IMR-90 (cell line): ENCODE measurements around the gene PLA2G4A. TPM values are rescaled to one million over a fixed set of nuclear protein-coding genes. Genes with fewer than 3 reads are reported as not detected.

ENCODE experiments used
- ATAC-seq: fragments of 200-7000 bp; cut with Tn5 transposase; 2 replicates; pipeline ENCODE4 v1.9.1; 2020; ENCODE audit warnings: low read depth, mild to moderate bottlenecking, moderate library complexity
- BruUV-seq: library from RNA; stranded (reverse); fragments of 400-500 nt; replicated peaks from 2 replicates; lab custom pipeline; 2021; lab: Mats Ljungman, UMichigan
- CTCF ChIA-PET: fragments of 300-600 bp; formaldehyde crosslinking; extraction: SDS; loops from one replicate; lab custom pipeline; 2021; ENCODE audit warnings: antibody characterized with exemption; lab: Yijun Ruan, JAX
- POLR2A ChIA-PET: fragments of 300-600 bp; sonication (Branson Sonifier 250); formaldehyde crosslinking; loops from one replicate; lab custom pipeline; 2022; ENCODE audit warnings: antibody characterized with exemption; ENCODE audit not compliant: unreplicated experiment; lab: Charles Lee
- DNase-seq: peaks from one replicate; pipeline ENCODE4 v3.0.0; 2013
- H2AFZ ChIP-seq: replicated peaks from 2 replicates; pipeline ENCODE3; 2013; ENCODE audit warnings: low read length, mild to moderate bottlenecking; ENCODE audit not compliant: poor library complexity
- H2AK5ac ChIP-seq: 2 replicates; pipeline ENCODE4 v1.6.1; 2013; ENCODE audit warnings: low read depth, low read length, inconsistent platforms
- H2AK9ac ChIP-seq: replicated peaks from 2 replicates; pipeline ENCODE3; 2013; ENCODE audit warnings: mild to moderate bottlenecking, low read depth, low read length, moderate library complexity; ENCODE audit not compliant: poor library complexity
- H2BK120ac ChIP-seq: 2 replicates; pipeline ENCODE4 v1.6.1; 2013; ENCODE audit warnings: low read depth, low read length, inconsistent platforms
- H2BK15ac ChIP-seq: 3 replicates; pipeline ENCODE4 v1.6.1; 2013; ENCODE audit warnings: low read depth, low read length, inconsistent platforms
- H2BK20ac ChIP-seq: 2 replicates; pipeline ENCODE4 v1.6.1; 2013; ENCODE audit warnings: low read depth, mild to moderate bottlenecking, inconsistent platforms, low read length, moderate library complexity
- H2BK5ac ChIP-seq: 2 replicates; pipeline ENCODE4 v1.6.1; 2013; ENCODE audit warnings: mild to moderate bottlenecking, low read depth, low read length, inconsistent platforms; ENCODE audit not compliant: poor library complexity, severe bottlenecking
- H3K14ac ChIP-seq: replicated peaks from 2 replicates; pipeline ENCODE4 v1.6.1; 2013; ENCODE audit warnings: low read depth, low read length, inconsistent platforms
- H3K18ac ChIP-seq: 2 replicates; pipeline ENCODE4 v1.6.1; 2013; ENCODE audit warnings: low read depth, low read length, control low read depth
- H3K23ac ChIP-seq: 2 replicates; pipeline ENCODE4 v1.6.1; 2013; ENCODE audit warnings: low read depth, low read length, inconsistent platforms
- H3K27ac ChIP-seq: 2 replicates; pipeline ENCODE4 v1.5.1; 2013; ENCODE audit warnings: mild to moderate bottlenecking, control low read depth, low read length; ENCODE audit not compliant: insufficient read depth
- H3K27me3 ChIP-seq: 2 replicates; pipeline ENCODE4 v1.6.1; 2013; ENCODE audit warnings: low read length; ENCODE audit not compliant: control insufficient read depth, insufficient read depth
- H3K36me3 ChIP-seq: 2 replicates; pipeline ENCODE4 v1.6.1; 2013; ENCODE audit warnings: low read length, mixed read lengths; ENCODE audit not compliant: control insufficient read depth, insufficient read depth
- H3K4ac ChIP-seq: 2 replicates; pipeline ENCODE4 v1.6.1; 2013; ENCODE audit warnings: low read depth, low read length, inconsistent platforms
- H3K4me1 ChIP-seq: 2 replicates; pipeline ENCODE4 v1.6.1; 2013; ENCODE audit warnings: low read length, mixed read lengths; ENCODE audit not compliant: control insufficient read depth, insufficient read depth
- H3K4me2 ChIP-seq: 2 replicates; pipeline ENCODE4 v1.6.1; 2013; ENCODE audit warnings: low read depth, mild to moderate bottlenecking, control low read depth, low read length, moderate library complexity
- H3K4me3 ChIP-seq: 2 replicates; pipeline ENCODE4 v1.5.1; 2013; ENCODE audit warnings: low read depth, mild to moderate bottlenecking, control low read depth, low read length, moderate library complexity; ENCODE audit not compliant: insufficient read depth
- H3K56ac ChIP-seq: 2 replicates; pipeline ENCODE4 v1.6.1; 2013; ENCODE audit warnings: low read length, inconsistent platforms; ENCODE audit not compliant: insufficient read depth; ENCODE audit errors: extremely low read depth
- H3K79me1 ChIP-seq, 2 experiments: 2 replicates each; pipeline ENCODE4 v1.6.1; 2013; ENCODE audit warnings: low read length in 2 of 2, inconsistent platforms in 1 of 2, low read depth in 1 of 2
- H3K9ac ChIP-seq: 2 replicates; pipeline ENCODE4 v1.6.1; 2013; ENCODE audit warnings: low read depth, low read length, control low read depth
- H3K9me1 ChIP-seq: 2 replicates; pipeline ENCODE4 v1.6.1; 2013; ENCODE audit warnings: low read length, inconsistent platforms; ENCODE audit not compliant: insufficient read depth
- H3K9me3 ChIP-seq: 2 replicates; pipeline ENCODE4 v1.6.1; 2013; ENCODE audit warnings: low read length; ENCODE audit not compliant: control insufficient read depth, insufficient read depth
- H4K20me1 ChIP-seq: 2 replicates; pipeline ENCODE4 v1.6.1; 2013; ENCODE audit warnings: low read length, inconsistent platforms; ENCODE audit not compliant: insufficient read depth
- H4K5ac ChIP-seq: 2 replicates; pipeline ENCODE4 v1.6.1; 2013; ENCODE audit warnings: mild to moderate bottlenecking, low read depth, low read length, control low read depth
- H4K8ac ChIP-seq, 2 experiments: 2 replicates each; pipeline ENCODE4 v1.6.1; 2013; ENCODE audit warnings: low read depth in 2 of 2, low read length in 2 of 2, control low read depth in 1 of 2, inconsistent platforms in 1 of 2
- H4K91ac ChIP-seq: 2 replicates; pipeline ENCODE4 v1.6.1; 2013; ENCODE audit warnings: low read depth, low read length, inconsistent platforms; ENCODE audit not compliant: insufficient read depth
- NFE2L2 ChIP-seq: fragments of 150-350 bp; IDR thresholded peaks from 2 replicates; pipeline ENCODE4 v1.6.1; 2016; ENCODE audit warnings: low read depth, mild to moderate bottlenecking, low read length
- WGBS, 2 experiments: methylation state at CpG; one replicate each; pipeline versions ENCODE4 v1.1.5 to v1.1.7; 2013; ENCODE audit warnings: missing lambda C conversion rate in 2 of 2; ENCODE audit not compliant: insufficient read length in 1 of 2; ENCODE audit errors: extremely low coverage in 2 of 2; 5-methylcytosine and 5-hydroxymethylcytosine counted together
- dilution Hi-C: fragments of 300-500 bp; cut with HindIII; formaldehyde crosslinking; loops from one replicate; pipeline ENCODE4 v1.14.3; 2018; ENCODE audit warnings: low sequenced_read_pairs; ENCODE audit not compliant: unreplicated experiment
- in situ Hi-C: fragments of 300-500 bp; cut with MboI; formaldehyde crosslinking; loops from 3 replicates; pipeline ENCODE4 v1.14.3; 2019; ENCODE audit warnings: low sequenced_read_pairs, inconsistent platforms, mixed read lengths
- intact Hi-C: fragments of 100-400 bp; cut with micrococcal nuclease; formaldehyde crosslinking; loops from 2 replicates; pipeline ENCODE4 v1.10.0; 2022
- polyA plus RNA-seq, 3 experiments: library from polyadenylated mRNA; depleted of rRNA; stranded (reverse); fragments of >200 nt; gene quantifications; 2 replicates each; pipeline ENCODE4 v1.2.3, GENCODE V29; 2012; ENCODE audit warnings: low replicate concordance in 1 of 3
- total RNA-seq: library from RNA; depleted of rRNA; stranded (reverse); fragments of >200 nt; gene quantifications from 2 replicates; pipeline ENCODE4 v1.2.3, GENCODE V29; 2012

Gene PLA2G4A
- total and polyA plus RNA-seq, 2 of the 4 experiments (the other 2 are of a cell fraction) = 1.6 to 3.8 TPM

DNA sequence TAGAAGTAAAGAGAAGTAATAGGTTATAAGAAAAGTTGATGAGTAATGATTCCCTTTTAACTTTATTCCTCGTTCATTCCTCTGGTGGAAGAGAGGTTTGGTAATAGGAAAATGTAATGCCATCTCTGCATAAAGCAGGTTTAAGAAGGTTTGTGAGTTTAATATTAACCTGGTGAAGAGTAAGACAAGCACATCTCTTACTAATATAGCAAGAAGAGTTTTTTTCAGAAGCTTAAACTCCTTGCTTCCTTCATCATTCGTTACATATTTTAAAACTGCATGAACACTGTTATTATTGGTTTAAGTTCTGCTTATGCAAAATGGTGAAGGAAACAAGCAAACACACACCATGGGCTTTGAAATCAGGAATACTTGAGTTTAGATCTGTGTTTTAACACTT is 9.2 kb upstream of the PLA2G4A start:
- dilution Hi-C loops (no loop called here), in situ Hi-C loops (no loop called here), intact Hi-C loops (no loop called here)
- Histone ChIP-seq H3K27me3 (no peaks in the 10 kb centered on the region; the same call in 1 of the 2 replicates), H3K4me2 (no peak overlapping the region), H2BK20ac (no peak overlapping the region), H3K9ac (no peak overlapping the region), H3K23ac (no peak overlapping the region), H3K27ac (no peak overlapping the region), H3K9me1 (no peaks in the 10 kb centered on the region), H3K9me3 (no peaks in the 10 kb centered on the region), H3K56ac (no peak overlapping the region), H4K8ac (no peak overlapping the region), H4K20me1 (no peaks in the 10 kb centered on the region), H4K5ac (no peak overlapping the region), H3K4me3 (no peak overlapping the region), H3K36me3 (no peaks in the 10 kb centered on the region), H2BK15ac (no peak overlapping the region), H3K14ac (0 out of 2 replicates have a peak overlapping the region, but pooled peaks have one; percentile 13), H3K79me1 (no peaks in the 10 kb centered on the region), H2AK9ac (no peak overlapping the region), H3K4ac (no peak overlapping the region), H2BK120ac (no peak overlapping the region), H2AFZ (no peak overlapping the region), H3K4me1 (no peaks in the 10 kb centered on the region), H2BK5ac (no peak overlapping the region), H4K91ac (no peak overlapping the region), H3K18ac (peak overlapping the region; percentile 5; the same call in 1 of the 2 replicates), H2AK5ac (no peak overlapping the region)
- no TSS peak for BruUV-seq
- no CpG with 5 or more reads among the region's 2 CpGs for WGBS, 2 experiments
- DNase-seq (no peak), ATAC-seq (peak; percentile 24; the same call in 1 of the 2 replicates)
- POLR2A ChIA-PET = no interaction called here
- TF ChIP-seq NFE2L2 = no peak
- CTCF ChIA-PET = no interaction called here
